Skeletal muscle tissue (tissue), 4 donors: ENCODE measurements around the gene ASPRV1. TPM values are rescaled to one million over a fixed set of nuclear protein-coding genes. Genes with fewer than 3 reads are reported as not detected.

Experiments used
- H3K27ac ChIP-seq: one replicate; pipeline ENCODE4 v1.7.0; 2013; ENCODE audit warnings: mild to moderate bottlenecking, low read depth, low read length, inconsistent platforms
- H3K27me3 ChIP-seq, 3 donors: one replicate each; pipeline ENCODE4 v1.7.0; 2013; ENCODE audit warnings: low read length in 3 of 3; ENCODE audit not compliant: control insufficient read depth in 3 of 3, insufficient read depth in 3 of 3
- H3K36me3 ChIP-seq, 3 donors: one replicate each; pipeline ENCODE4 v1.7.0; 2013; ENCODE audit warnings: low read length in 3 of 3; ENCODE audit not compliant: control insufficient read depth in 3 of 3, insufficient read depth in 3 of 3
- H3K4me1 ChIP-seq, 3 donors: one replicate each; pipeline ENCODE4 v1.7.0; 2013; ENCODE audit warnings: low read length in 3 of 3, mild to moderate bottlenecking in 3 of 3; ENCODE audit not compliant: control insufficient read depth in 3 of 3, insufficient read depth in 3 of 3
- H3K4me3 ChIP-seq, 3 donors: one replicate each; pipeline ENCODE4 v1.7.0; 2013; ENCODE audit warnings: low read length in 3 of 3
- H3K9ac ChIP-seq, 3 donors: one replicate each; pipeline ENCODE4 v1.7.0; 2013; ENCODE audit warnings: low read length in 3 of 3, mild to moderate bottlenecking in 3 of 3, moderate library complexity in 2 of 3, low read depth in 1 of 3
- H3K9me3 ChIP-seq, 3 donors: one replicate each; pipeline ENCODE4 v1.7.0; 2013; ENCODE audit warnings: low read length in 3 of 3; ENCODE audit not compliant: control insufficient read depth in 3 of 3
- total RNA-seq: library from RNA; depleted of rRNA; stranded (reverse); fragments of >200 nt; gene quantifications from one replicate; pipeline ENCODE4 v1.2.3, GENCODE V29; 2014
- donor health status: Osteomylitis.

ASPRV1 gene
- total RNA-seq, result 1.6 TPM

DNA sequence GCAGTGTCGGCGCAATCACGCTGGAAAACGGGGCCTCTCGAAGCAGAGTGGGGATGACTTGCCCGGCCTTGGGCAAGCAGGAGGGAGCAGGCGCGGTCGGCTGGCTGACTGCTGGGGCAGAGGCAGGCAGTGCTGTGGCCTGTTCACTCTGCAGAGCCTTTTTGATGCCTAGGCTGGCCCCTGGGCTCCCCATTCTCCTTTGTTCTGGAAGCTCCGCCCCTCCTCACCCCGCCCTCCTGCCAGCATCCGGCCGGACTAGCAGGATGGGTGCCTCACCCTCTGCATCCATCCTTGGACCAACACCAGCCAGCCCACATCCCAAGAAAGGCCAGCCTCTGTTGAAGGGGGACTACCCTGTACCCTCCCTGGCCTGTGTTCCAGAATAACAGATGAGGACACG, at the start of gene ASPRV1:
Gene ASPRV1, minus strand, starts transcription at position 136 of the 400 bp plus-strand sequence. CDS start 195 bp downstream, outside the sequence.
- Histone ChIP-seq H3K9me3 (no peaks in the 10 kb centered on the region), H3K9ac (no peak within 1 kb of the TSS), H3K36me3 (no peaks in the 10 kb centered on the region), H3K4me1 (peaks cover 0 to 4% (median 2%) of the 10 kb centered on the region in 3 donors), H3K27me3 (peaks cover 0 to 4% (median 3%) of the 10 kb centered on the region in 3 donors), H3K27ac (no peak within 1 kb of the TSS), H3K4me3 (no peak within 1 kb of the TSS)

DNA sequence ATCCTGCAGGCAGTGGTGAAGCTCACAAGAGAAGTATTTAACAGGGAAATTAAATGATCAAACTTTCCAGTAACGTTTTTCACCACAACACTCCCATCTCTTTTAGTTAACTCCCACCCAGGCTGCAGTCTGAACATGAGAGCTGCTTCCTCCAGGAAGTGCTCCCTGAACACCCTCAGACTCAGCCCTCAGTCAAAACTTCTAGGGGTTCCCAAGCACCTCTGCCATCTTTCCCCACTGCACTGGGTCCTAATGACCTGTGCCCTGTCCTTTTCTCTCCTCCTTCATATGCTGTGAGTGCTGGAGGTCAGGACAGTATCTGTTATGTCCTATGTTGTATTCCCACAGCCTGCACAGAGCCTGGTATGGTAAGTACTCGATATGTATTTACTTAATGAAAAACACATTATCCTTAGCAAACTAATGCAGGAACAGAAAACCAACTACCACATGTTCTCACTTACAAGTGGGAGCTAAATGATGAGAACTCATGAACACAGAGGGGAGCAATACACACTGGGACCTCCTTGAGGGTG, 49.2 kb upstream of the ASPRV1 start:
- Histone ChIP-seq H3K27me3 (no peaks in the 10 kb centered on the region), H3K36me3 (peaks cover 0 to 14% (median 6%) of the 10 kb centered on the region in 3 donors), H3K4me3 (no peak overlapping the region), H3K9ac (no peak overlapping the region), H3K9me3 (no peaks in the 10 kb centered on the region), H3K4me1 (peaks cover 8 to 17% (median 9%) of the 10 kb centered on the region in 3 donors), H3K27ac (no peak overlapping the region)

DNA sequence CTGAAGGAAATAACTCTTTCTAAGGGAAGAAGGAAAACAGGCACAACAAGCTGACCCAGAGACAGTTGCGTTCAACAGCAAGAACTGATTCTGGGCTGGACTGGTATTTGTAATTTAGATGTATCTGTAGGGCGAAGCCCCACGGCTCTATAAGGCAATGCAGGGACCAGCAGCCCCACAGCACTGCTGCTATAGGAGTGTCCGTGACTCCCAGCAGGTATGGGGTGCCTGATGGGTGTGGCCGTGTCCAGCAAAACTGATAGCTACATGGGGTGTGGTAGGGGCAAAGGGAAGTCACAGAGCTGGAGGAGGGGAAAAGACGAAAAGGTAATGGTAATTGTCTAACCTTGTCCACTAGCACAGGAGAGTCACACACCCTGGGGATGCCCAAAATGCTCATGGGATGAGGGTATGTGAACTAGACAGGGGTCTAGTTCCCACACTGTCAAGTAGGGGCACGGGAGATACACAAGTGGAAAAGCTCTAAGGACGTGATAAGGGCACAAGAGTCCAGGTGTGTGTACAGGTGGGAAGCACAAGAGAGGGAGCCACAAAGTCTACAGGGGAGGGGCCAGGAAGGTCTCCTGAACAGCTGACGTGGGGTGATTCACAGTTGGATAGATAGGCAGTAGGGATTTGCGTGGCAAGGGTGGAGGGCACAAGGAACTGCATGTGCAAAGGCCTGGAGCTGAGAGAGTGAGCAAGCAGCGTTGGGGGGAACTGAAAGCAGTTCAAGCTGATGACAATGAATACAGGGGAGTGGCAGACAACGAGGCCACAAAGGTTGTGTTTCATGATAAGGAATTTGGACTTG, 48.5 kb upstream of the ASPRV1 start:
- Histone ChIP-seq H3K36me3 (peaks cover 0 to 9% (median 6%) of the 10 kb centered on the region in 3 donors), H3K4me3 (no peak overlapping the region), H3K9me3 (no peaks in the 10 kb centered on the region), H3K27me3 (no peaks in the 10 kb centered on the region), H3K4me1 (peaks cover 8 to 17% (median 9%) of the 10 kb centered on the region in 3 donors), H3K27ac (no peak overlapping the region), H3K9ac (no peak overlapping the region)

DNA sequence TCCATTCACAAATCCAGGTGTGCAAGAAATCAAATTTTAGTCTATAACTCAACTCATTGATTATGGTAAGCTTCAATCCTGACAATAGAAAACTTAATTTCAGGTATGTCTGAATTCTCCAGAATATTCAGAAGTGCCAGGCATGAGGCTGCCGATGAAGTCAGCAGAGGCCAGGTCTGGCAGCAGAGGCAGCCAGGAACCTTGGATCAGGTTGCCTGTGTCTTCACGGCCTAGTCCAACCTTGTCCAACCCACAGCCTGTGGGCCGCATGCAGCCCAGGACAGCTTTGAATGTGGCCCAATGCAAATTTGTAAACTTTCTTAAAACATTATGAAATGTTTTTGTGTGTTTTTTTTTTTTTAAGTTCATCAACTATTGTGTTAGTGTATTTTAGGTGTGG, 46.9 kb upstream of the ASPRV1 start:
- H3K36me3 ChIP-seq, result peaks cover 0 to 7% (median 6%) of the 10 kb centered on the region in 3 donors

DNA sequence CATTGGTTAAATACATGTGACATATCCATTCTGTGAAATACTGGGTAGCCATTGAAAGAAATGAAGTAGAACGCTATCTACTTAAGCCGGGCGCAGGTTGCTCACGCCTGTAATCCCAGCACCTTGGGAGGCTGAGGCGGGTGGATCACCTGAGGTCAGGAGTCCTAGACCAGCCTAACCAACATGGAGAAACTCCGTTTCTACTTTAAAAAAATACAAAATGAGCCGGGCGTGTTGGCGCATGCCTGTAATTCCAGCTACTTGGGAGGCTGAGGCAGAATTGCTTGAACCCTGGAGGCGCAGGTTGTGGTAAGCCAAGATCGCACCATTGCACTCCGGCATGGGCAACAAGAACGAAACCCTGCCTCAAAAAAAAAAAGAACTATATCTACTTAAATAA, 45.7 kb upstream of the ASPRV1 start:
- H3K4me1 ChIP-seq, result peaks cover 8 to 17% (median 9%) of the 10 kb centered on the region in 3 donors
- H3K36me3 ChIP-seq, result peaks cover 0 to 7% (median 6%) of the 10 kb centered on the region in 3 donors
- H3K9ac ChIP-seq, result no peak overlapping the region
- no peak overlapping the region for H3K27ac ChIP-seq
- no peaks in the 10 kb centered on the region for H3K27me3 ChIP-seq
- H3K4me3 ChIP-seq, result no peak overlapping the region
- no peaks in the 10 kb centered on the region for H3K9me3 ChIP-seq

More for the DNA sequence above, 46.9 kb upstream of the ASPRV1 start:
- Histone ChIP-seq H3K27me3 (no peaks in the 10 kb centered on the region), H3K9me3 (no peaks in the 10 kb centered on the region), H3K4me1 (peaks cover 8 to 17% (median 9%) of the 10 kb centered on the region in 3 donors), H3K9ac (no peak overlapping the region), H3K27ac (no peak overlapping the region), H3K4me3 (no peak overlapping the region)

DNA sequence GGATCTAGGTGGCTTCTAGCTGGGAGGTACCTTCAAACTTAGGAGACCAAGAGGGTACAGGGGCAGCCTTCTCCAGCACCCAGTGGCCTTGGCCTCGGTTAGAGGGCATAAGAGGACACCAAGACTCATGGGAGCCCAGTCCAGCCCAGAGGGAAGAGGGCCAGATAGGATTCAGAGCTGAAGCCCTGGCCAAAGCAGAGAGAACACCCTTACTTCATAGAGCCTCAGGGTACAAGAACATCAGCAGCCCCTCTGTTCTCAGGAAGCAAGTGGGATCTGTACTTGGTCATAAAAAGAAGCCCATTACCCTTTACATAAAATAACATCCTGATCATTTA, 45.0 kb upstream of the ASPRV1 start:
- Histone ChIP-seq H3K4me1 (peaks cover 8 to 17% (median 9%) of the 10 kb centered on the region in 3 donors), H3K9me3 (no peaks in the 10 kb centered on the region), H3K9ac (no peak overlapping the region), H3K27me3 (no peaks in the 10 kb centered on the region), H3K27ac (no peak overlapping the region), H3K4me3 (no peak overlapping the region), H3K36me3 (peaks cover 0 to 6% (median 3%) of the 10 kb centered on the region in 3 donors)

DNA sequence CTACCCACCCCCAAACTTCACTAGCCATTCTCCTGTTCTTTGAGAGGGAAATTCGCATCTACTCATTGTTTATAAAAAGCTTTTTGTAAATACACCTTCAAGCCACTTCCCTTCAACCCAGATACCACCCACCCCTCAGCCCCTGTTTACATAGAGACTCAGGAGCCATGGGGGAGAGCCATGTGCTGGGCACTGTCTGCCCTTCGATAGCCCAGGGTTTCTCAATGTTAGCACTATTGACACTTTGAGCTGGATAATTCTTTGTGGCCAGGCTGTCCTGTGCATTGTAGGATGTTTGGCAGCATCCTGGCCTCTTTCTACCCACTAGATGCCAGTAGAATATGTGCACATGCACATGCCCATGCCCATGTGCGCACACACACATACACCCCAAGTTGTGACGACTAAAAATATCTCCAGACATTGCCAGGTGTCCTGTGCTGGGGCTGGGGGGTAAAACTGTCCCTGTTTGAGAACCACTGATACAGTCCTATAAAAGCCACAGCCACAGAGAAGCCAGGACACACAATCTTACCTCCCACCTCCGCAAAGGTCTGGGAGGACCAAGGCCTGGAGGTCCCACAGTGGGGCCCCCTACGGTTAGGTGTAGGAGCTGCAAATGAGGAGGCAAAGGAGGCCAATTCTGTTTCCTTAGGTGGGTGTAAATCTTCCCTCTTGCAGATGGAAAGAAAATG, 44.5 kb upstream of the ASPRV1 start:
- no peaks in the 10 kb centered on the region for H3K27me3 ChIP-seq
- H3K9ac ChIP-seq, result no peak overlapping the region

DNA sequence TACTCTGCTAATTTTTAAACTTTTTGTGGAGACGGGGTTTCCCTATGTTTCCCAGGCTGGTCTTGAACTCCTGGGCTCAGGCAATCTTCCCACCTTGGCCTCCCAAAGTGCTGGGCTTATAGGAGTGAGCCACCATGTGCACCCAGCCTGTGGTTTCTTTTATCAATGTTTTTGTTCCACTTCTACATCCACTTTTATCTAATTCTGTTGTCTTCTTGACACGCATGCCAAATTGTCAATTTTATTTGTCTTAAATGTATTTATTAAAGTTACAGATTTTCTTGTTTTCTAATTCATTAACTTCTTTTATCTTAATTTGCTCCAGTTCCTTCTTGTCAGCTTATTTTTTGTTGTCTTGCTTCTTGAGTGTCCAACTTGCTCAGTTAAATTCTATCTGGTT, 43.8 kb upstream of the ASPRV1 start:
- Histone ChIP-seq H3K9me3 (no peaks in the 10 kb centered on the region), H3K4me3 (no peak overlapping the region), H3K9ac (no peak overlapping the region), H3K4me1 (peaks cover 8 to 17% (median 9%) of the 10 kb centered on the region in 3 donors), H3K36me3 (peaks cover 0 to 3% (median 3%) of the 10 kb centered on the region in 3 donors), H3K27me3 (no peaks in the 10 kb centered on the region), H3K27ac (no peak overlapping the region)

More for the DNA sequence above, 44.5 kb upstream of the ASPRV1 start:
- Histone ChIP-seq H3K36me3 (peaks cover 0 to 3% (median 3%) of the 10 kb centered on the region in 3 donors), H3K4me1 (peaks cover 8 to 17% (median 9%) of the 10 kb centered on the region in 3 donors), H3K9me3 (no peaks in the 10 kb centered on the region), H3K27ac (no peak overlapping the region), H3K4me3 (no peak overlapping the region)

DNA sequence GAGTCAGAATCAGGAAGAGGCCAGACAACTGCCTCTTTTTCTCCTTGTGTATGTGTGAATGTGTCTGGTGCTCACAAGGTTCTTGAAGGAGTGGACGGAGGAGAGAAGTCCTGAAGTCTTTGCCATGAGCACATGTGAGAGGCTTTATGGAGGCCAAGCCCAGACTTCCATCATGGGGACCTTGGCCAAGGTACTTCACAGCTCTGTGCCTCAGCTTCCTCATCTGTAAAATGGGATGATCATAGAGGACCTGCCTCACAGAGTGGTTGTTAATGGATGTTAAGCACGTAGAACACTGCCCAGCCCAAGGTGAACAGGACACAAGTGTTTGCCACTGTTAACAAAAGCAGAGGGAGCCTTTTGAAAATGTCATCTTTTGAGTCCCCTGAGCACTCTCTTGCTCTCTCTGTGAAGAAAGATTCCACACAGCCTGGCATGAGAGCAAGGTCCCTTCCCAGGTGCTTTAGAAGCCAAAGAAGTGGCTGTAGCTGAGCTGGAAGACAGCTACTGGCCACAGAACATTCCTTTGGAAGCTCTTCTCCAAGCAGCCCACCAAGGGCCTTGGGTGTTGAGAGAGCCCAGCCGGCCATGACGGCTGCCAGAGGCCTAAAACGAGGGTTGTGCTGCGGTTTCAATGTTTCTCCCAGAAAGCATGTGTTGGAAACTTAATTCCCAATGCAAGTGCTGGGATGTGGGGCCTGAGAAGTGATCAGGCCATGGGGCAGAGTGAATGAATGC, 41.8 kb upstream of the ASPRV1 start:
- no peaks in the 10 kb centered on the region for H3K27me3 ChIP-seq
- H3K4me1 ChIP-seq, result peaks cover 8 to 16% (median 8%) of the 10 kb centered on the region in 3 donors
- H3K36me3 ChIP-seq, result no peaks in the 10 kb centered on the region
- no peak overlapping the region for H3K27ac ChIP-seq
- H3K4me3 ChIP-seq, result no peak overlapping the region
- H3K9ac ChIP-seq, result no peak overlapping the region
- H3K9me3 ChIP-seq, result no peaks in the 10 kb centered on the region
